CD4-positive, alpha-beta T cell (primary cell): ENCODE measurements around the gene MFAP2. TPM values are rescaled to one million over a fixed set of nuclear protein-coding genes. Genes with fewer than 3 reads are reported as not detected.

Source experiments
- ATAC-seq: fragments of 200-7000 bp; cut with Tn5 transposase; one replicate; pipeline ENCODE4 v1.10.0; 2022; ENCODE audit warnings: mild to moderate bottlenecking; ENCODE audit not compliant: poor library complexity
- CTCF ChIA-PET: fragments of 350-600 bp; sonication (Branson Sonifier 250); formaldehyde crosslinking; loops from one replicate; lab custom pipeline; 2021; ENCODE audit warnings: antibody characterized with exemption, inconsistent platforms; lab: Charles Lee
- POLR2A ChIA-PET: fragments of 350-600 bp; sonication (Branson Sonifier 250); formaldehyde crosslinking; loops from one replicate; lab custom pipeline; 2021; ENCODE audit warnings: antibody characterized with exemption, inconsistent platforms; lab: Charles Lee
- DNase-seq, 14 experiments: peaks; one replicate each; pipeline ENCODE4 v3.0.0-alpha.2; 2013 to 2020; ENCODE audit warnings: mixed read lengths in 2 of 14
- H3K27ac ChIP-seq, 2 donors: one replicate each; pipeline versions ENCODE4 v1.5.1 to v1.7.0; 2013; ENCODE audit warnings: low read length in 2 of 2, low read depth in 1 of 2, mild to moderate bottlenecking in 1 of 2
- H3K27me3 ChIP-seq, 2 experiments: 1 replicate in 1 of 2; 2 replicates in 1 of 2; pipeline versions ENCODE4 v1.6.1 to v1.7.0; 2013; ENCODE audit warnings: low read length in 2 of 2, control low read depth in 1 of 2, mild to moderate bottlenecking in 1 of 2, moderate library complexity in 1 of 2; ENCODE audit not compliant: insufficient read depth in 2 of 2, control insufficient read depth in 1 of 2
- H3K36me3 ChIP-seq: one replicate; pipeline ENCODE4 v1.6.1; 2013; ENCODE audit warnings: low read length, control low read depth; ENCODE audit not compliant: insufficient read depth
- H3K4me1 ChIP-seq: one replicate; pipeline ENCODE4 v1.6.1; 2013; ENCODE audit warnings: low read length, control low read depth; ENCODE audit not compliant: insufficient read depth
- H3K4me3 ChIP-seq: one replicate; pipeline ENCODE4 v1.5.1; 2013; ENCODE audit warnings: mild to moderate bottlenecking, low read length, moderate library complexity
- H3K9me3 ChIP-seq, 2 experiments: 1 replicate in 1 of 2; 2 replicates in 1 of 2; pipeline versions ENCODE4 v1.6.1 to v1.7.0; 2013; ENCODE audit warnings: low read length in 2 of 2, mild to moderate bottlenecking in 2 of 2, control low read depth in 1 of 2, moderate library complexity in 1 of 2; ENCODE audit not compliant: control insufficient read depth in 1 of 2, insufficient read depth in 1 of 2
- H3K27ac Mint-ChIP-seq: one replicate; pipeline ENCODE4 v1.8.0; 2020; ENCODE audit warnings: mixed read lengths
- H3K27me3 Mint-ChIP-seq: one replicate; pipeline ENCODE4 v1.8.0; 2021; ENCODE audit warnings: mixed read lengths
- H3K36me3 Mint-ChIP-seq: one replicate; pipeline ENCODE4 v1.8.0; 2021; ENCODE audit warnings: low read depth, mixed read lengths
- H3K4me1 Mint-ChIP-seq: one replicate; pipeline ENCODE4 v1.8.0; 2021; ENCODE audit warnings: low read depth, mixed read lengths
- H3K4me3 Mint-ChIP-seq: one replicate; pipeline ENCODE4 v1.8.0; 2020; ENCODE audit warnings: mild to moderate bottlenecking, mixed read lengths
- H3K9me3 Mint-ChIP-seq: one replicate; pipeline ENCODE4 v1.8.0; 2020; ENCODE audit warnings: mixed read lengths
- intact Hi-C, 2 experiments: fragments of 100-400 bp; cut with DNase I in 1 of 2; cut with micrococcal nuclease in 1 of 2; formaldehyde crosslinking; loops; one replicate each; pipeline versions ENCODE4 v1.15.1 to v1.9.0; 2023 to 2025; cut with DNase I, micrococcal nuclease
- total RNA-seq, 174 experiments: library from RNA in 2 of 174; stranded (reverse) in 2 of 174; gene quantifications; one replicate each; pipeline ENCODE4 v1.2.3 and lab custom pipeline; 2021 to 2026
- TF ChIP-seq, protein P1 (sequence below): fragments of 200-600 bp; IDR thresholded peaks from one replicate; pipeline ENCODE4 v1.8.0; 2022; ENCODE audit warnings: antibody characterized with exemption, mild to moderate bottlenecking

The MFAP2 gene
- total RNA-seq, 2 experiments from 2014 or later = not detected

- POLR2A ChIA-PET = no interaction called here
- no peaks in the 10 kb centered on the region for H3K9me3 Mint-ChIP-seq
Observed at GRCh38 chr1:16973215-16973614, 7.2 kb downstream of the MFAP2 start.

DNA sequence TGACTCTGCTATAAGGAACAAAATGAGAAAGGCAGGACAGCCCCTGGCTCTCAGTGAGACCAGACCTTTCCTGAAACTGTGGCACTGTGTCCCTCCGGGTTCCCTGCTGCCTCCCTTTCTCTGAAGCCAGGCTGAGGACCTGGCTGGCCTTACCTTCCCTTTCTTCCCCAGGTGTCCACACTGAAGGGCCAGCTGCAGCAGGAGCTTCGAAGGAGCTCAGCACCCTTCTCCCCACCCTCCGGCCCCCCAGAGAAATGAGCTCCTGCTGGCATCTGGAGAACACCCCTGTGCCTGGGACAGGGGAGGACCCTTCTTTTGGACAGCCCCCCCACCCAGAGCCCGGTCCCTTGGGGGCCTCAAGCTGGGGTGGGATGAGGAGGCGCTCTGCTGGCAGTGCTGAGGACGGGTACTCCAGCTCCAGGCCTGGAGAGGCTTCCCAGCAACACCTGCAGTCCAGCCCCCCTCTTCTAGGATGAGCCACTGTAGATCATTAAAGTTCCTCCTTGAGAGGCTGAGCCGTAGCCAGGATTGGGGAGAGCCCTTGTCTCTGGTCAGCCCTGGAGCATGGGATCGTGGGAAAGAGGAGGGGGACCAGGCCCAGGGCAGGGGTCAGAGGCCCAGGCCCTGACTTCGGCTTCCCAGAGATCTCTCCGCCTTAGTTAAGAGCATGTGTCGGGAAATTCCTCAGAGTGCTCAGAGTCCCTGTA is 8.1 kb downstream of the MFAP2 start:
- H3K4me1 ChIP-seq = no peaks in the 10 kb centered on the region
- CTCF ChIA-PET = no interaction called here
- Mint-ChIP-seq H3K27ac (no peak overlapping the region), H3K4me1 (no peaks in the 10 kb centered on the region), H3K9me3 (no peaks in the 10 kb centered on the region), H3K27me3 (no peaks in the 10 kb centered on the region), H3K36me3 (no peaks in the 10 kb centered on the region), H3K4me3 (no peak overlapping the region)
- ATAC-seq (no peak), DNase-seq (no peak)
- POLR2A ChIA-PET = no interaction called here
- intact Hi-C loops = no loop called here
- H3K4me3 ChIP-seq = no peak overlapping the region
- H3K36me3 ChIP-seq = peaks cover 13% of the 10 kb centered on the region
- TF ChIP-seq, protein P1, sequence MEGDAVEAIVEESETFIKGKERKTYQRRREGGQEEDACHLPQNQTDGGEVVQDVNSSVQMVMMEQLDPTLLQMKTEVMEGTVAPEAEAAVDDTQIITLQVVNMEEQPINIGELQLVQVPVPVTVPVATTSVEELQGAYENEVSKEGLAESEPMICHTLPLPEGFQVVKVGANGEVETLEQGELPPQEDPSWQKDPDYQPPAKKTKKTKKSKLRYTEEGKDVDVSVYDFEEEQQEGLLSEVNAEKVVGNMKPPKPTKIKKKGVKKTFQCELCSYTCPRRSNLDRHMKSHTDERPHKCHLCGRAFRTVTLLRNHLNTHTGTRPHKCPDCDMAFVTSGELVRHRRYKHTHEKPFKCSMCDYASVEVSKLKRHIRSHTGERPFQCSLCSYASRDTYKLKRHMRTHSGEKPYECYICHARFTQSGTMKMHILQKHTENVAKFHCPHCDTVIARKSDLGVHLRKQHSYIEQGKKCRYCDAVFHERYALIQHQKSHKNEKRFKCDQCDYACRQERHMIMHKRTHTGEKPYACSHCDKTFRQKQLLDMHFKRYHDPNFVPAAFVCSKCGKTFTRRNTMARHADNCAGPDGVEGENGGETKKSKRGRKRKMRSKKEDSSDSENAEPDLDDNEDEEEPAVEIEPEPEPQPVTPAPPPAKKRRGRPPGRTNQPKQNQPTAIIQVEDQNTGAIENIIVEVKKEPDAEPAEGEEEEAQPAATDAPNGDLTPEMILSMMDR = no peak
- H3K9me3 ChIP-seq = no peaks in the 10 kb centered on the region
- no peaks in the 10 kb centered on the region for H3K27me3 ChIP-seq
- no peak overlapping the region for H3K27ac ChIP-seq

More at GRCh38 chr1:16973215-16973614, 7.2 kb downstream of the MFAP2 start:
- TF ChIP-seq, protein P1 = no peak
- Mint-ChIP-seq H3K27me3 (no peaks in the 10 kb centered on the region), H3K27ac (no peak overlapping the region), H3K4me3 (no peak overlapping the region), H3K36me3 (no peaks in the 10 kb centered on the region), H3K4me1 (no peaks in the 10 kb centered on the region)
- no peaks in the 10 kb centered on the region for H3K27me3 ChIP-seq
- no peak for ATAC-seq
- no peaks in the 10 kb centered on the region for H3K9me3 ChIP-seq
- CTCF ChIA-PET = no interaction called here
- H3K27ac ChIP-seq = no peak overlapping the region
- no peak overlapping the region for H3K4me3 ChIP-seq
- no peak for DNase-seq
- intact Hi-C loops = no loop called here
- H3K36me3 ChIP-seq = peaks cover 7% of the 10 kb centered on the region
- no peaks in the 10 kb centered on the region for H3K4me1 ChIP-seq

DNA sequence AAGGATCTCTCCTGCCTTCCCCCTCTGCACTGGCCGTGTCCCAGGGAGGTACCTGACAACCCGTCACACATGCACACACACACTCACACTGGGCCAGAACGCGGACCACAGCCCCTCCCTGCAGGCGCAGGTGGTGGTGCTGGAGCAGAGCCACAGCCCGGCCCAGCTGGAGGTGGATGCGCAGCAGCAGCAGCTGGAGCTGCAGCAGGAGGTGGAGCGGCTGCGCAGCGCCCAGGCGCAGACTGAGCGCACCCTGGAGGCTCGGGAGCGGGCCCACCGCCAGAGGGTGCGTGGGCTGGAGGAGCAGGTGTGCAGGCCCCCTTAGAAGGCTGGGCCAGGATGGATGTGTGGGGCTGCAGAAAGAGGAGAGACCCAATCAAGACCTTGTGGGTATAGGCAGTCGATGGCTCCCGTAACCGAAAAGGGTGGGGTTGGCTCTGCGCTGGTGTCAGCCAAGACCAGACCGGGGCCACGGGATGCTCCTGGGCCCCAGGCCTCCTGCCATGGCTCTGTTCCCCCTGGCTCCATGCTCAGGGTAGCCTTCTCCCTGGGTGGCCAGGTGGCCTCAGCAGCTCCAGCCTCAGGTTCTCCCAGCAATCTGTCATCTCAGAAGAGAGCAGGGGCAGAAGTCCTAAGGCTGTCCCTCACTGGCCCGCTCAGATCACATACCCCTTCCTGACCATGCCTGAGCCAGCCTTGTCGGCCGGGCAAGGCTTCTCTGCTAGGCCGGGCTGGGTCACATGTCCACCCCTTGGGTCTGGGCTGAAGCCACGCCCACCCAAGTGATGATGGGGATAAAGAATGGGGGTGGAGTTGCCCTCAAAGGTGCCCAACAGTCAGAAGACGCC is 8.9 kb downstream of the MFAP2 start:
- ATAC-seq = no peak

More for the DNA sequence above, 8.9 kb downstream of the MFAP2 start:
- TF ChIP-seq, protein P1 = no peak
- no peaks in the 10 kb centered on the region for H3K9me3 ChIP-seq
- DNase-seq = no peak
- no peak overlapping the region for H3K27ac ChIP-seq
- H3K36me3 ChIP-seq = peaks cover 18% of the 10 kb centered on the region
- no peaks in the 10 kb centered on the region for H3K27me3 ChIP-seq
- no peaks in the 10 kb centered on the region for H3K9me3 Mint-ChIP-seq
- no peak overlapping the region for H3K4me3 ChIP-seq
- intact Hi-C loops = no loop called here
- peaks cover 7% of the 10 kb centered on the region for H3K36me3 Mint-ChIP-seq
- no peaks in the 10 kb centered on the region for H3K4me1 ChIP-seq
- no peaks in the 10 kb centered on the region for H3K4me1 Mint-ChIP-seq
- ChIA-PET CTCF (no interaction called here), POLR2A (no interaction called here)
- no peak overlapping the region for H3K27ac Mint-ChIP-seq
- H3K4me3 Mint-ChIP-seq = no peak overlapping the region
- H3K27me3 Mint-ChIP-seq = no peaks in the 10 kb centered on the region
